NOMO-1 (cell line): Measurements from ENCODE around the gene CLEC20A.
A peak's percentile ranks its signal among the peaks of the same experiment; 100 is the strongest.
"Not testable (repeated sequence)": the region's sequence is repeated elsewhere in the genome, so short reads cannot be mapped to it uniquely, and the experiment has no call there.

Source experiments
- DNase-seq, 2 experiments: peaks; one replicate each; lab custom pipeline; 2025; ENCODE audit not compliant: unreplicated experiment in 2 of 2; lab: John Stamatoyannopoulos, UW

CLEC20A gene

GRCh38 chr1:178529364-178530036 lies 32.7 kb upstream of the CLEC20A start:
- DNase-seq: no peak

- no peak for DNase-seq
Measured at GRCh38 chr1:178528953-178529335, 32.2 kb upstream of the CLEC20A start.

- DNase-seq: no peak
Measured at GRCh38 chr1:178528228-178528952, 31.6 kb upstream of the CLEC20A start.

DNA sequence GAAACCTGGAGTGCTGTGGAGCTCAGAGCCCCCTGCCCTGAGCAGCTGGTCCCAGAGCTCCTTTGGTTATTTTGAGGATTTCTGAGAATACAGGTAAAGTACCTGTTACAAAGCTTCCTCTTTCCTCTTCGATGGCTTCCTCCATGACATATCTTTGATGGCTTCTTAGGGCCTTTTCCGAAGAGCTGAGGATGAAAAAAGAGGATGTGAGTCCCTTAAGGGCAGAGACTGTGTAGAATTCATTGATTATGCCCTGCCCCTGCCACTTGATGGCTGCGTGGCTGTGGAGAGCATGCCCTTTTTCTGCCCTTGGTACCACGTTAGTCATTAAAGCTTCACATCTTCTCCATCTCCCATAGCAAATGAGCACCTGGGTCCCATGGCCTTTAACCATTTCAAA lies 30.4 kb upstream of the CLEC20A start:
- no peak for DNase-seq

DNA sequence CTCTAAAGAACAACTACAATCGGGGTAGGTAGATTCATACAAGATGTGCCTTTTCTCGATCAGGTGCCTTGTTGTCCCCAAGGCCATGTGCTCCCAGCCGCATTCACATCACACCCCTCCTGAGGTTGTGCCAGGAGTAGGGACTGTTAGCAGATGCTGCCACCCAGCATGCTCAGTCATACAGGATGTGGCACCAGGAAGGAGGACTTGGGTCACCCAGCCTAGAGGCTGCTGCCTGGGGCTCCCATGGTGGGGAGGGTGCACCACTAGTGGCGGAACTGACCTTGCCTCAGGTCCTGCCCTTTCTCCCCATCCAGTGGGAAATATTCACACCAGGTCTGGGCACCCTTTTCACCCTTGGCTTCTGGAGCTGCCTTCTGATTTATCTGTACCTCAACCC lies 24.5 kb upstream of the CLEC20A start:
- no peak for DNase-seq

DNA sequence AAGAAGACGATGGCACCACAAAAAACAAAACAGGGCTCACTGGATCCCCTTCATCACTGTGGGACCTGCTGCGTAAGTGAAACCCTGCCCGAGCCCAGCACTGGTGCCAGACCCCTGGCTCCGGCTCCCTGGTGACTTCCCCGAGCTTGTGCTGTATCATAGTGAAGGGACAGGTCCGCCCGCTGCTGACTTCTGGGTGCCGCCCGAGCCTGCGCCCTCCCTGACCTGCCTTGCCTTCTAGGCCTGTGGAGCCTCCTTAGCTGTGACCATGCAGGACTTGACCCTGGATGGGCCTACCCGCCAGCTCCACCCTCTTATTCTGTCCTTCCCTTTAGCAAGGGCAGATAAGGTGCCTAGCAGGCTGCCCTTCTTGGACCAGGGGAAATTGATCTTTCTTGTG lies 24.0 kb upstream of the CLEC20A start:
- DNase-seq: no peak

DNA sequence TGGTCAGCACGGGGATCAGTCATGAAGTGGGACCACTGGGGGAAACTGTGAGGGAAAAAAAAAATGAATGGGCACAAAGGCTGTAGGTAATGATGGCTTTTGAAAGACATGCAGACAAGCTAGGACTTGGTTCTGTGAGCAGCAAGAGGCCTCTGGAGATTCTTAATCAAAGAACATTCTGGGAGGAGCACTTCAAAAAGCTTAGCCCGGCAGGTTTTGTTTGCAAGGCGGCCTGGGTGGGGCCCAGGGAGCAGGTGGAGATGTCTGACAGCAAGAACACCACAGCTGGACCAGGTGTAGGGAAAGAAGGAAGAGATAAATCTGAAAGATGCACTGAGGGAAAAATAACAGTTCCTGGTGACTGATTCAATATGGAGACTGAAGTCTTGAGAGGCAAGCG lies 22.1 kb upstream of the CLEC20A start:
- DNase-seq: no peak

DNA sequence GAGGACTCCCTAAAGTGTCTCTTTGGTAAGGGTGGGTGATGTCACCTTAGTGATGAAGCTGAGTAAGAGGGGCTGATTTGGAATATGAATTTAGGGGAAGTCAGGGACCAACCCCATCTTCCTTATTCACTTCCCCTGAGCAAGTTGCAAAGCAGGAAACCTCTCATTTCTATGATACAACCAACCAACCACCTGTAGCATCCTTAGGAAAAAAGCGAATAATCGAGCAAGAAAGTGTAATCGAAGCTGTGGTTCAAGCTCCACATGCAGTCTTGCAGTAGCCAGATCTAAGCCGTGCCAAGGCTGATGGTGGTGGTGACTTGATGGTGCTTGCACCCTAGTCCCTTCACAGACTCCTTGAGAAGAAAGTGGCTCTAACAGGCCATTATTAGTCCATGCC lies 19.3 kb upstream of the CLEC20A start:
- DNase-seq: no peak

DNA sequence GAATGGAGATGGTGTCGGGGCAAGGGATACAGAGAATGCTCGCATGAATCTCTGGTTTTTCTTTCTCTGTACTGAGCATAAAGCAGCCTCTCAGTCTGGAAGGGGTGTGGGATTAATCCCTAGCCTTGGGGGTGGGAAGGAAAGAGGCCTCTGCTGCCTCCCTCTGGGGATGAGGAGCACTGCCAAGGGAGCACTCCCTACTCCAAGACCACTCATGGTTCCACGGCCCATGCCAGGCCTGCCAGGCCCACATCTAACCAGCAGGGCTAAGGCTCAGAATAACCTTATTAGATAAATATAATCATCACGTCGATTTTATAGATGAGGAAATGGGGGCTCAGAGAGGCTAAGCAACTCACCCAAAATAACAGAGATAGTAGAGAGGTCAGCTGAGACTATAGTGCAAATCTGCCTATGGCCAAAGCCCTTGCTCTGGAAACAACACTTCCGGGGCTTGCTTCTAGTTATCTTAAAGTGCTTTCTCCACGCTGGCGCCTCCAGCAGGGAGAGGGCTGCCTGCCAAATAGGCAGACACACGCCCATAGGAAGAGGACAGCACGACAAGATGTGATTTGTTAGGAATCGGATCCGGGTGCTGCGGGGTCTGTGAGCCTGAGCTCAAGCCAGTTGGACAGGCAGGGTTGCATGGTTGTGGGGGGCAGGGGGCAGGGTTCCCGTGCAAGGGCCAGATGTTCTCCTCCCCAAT lies 16.7 kb upstream of the CLEC20A start:
- DNase-seq: no peak

GRCh38 chr1:178512566-178513277 lies 16.0 kb upstream of the CLEC20A start, which contains the start of gene TEX35:
TSS of gene TEX35 (plus strand) at chr1:178513109. CDS start at chr1:178513189, 80 bp downstream.
- DNase-seq: no peak

DNA sequence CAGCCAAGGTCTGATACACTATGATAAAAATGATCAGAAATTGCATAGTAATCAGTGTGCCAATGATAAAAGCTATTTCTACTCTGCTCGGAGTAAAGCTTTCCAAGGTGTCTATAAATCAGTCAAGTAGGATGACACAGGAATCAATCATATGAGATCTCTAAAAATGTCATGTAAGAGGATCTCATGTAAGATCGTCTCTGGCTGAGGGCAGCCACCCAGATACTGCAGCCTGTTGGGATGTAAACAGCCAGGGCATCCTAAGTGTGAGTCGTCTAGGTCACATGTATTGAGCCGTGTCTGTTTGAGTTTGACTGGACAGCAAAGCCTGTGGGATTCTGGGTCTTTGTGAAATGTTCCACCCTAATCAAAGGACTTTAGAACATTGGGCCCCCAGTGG lies 13.4 kb upstream of the CLEC20A start:
- DNase-seq: no peak

- DNase-seq: no peak
Measured at GRCh38 chr1:178509414-178510007, 12.7 kb upstream of the CLEC20A start.

DNA sequence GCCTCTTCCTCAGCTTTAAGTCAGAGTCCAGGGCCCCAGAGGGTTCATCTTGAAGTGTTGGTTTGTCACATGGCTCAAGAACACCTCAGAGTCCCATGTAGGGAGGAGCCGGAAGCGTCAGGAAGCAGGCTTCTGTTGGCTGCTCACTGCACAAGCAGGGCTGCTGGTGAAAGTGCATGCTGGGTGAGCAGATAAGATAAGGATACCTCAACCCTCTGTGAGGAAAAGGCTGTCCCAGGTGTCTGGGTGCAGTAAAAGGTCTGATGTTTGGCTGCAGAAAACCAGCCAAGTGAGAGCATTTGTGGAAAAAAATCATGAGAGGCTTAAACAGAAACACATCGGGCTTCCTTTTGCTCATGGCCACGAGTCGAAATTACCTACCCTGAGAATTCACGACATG lies 9.9 kb upstream of the CLEC20A start:
- DNase-seq: no peak

- DNase-seq: no peak
Measured at GRCh38 chr1:178506177-178506576, 9.4 kb upstream of the CLEC20A start.

GRCh38 chr1:178504286-178504685 lies 7.5 kb upstream of the CLEC20A start:
- no peak for DNase-seq

GRCh38 chr1:178503849-178504248 lies 7.1 kb upstream of the CLEC20A start:
- DNase-seq: no peak

- DNase-seq: not testable (repeated sequence)
Measured at GRCh38 chr1:178503316-178503715, 6.6 kb upstream of the CLEC20A start.

DNA sequence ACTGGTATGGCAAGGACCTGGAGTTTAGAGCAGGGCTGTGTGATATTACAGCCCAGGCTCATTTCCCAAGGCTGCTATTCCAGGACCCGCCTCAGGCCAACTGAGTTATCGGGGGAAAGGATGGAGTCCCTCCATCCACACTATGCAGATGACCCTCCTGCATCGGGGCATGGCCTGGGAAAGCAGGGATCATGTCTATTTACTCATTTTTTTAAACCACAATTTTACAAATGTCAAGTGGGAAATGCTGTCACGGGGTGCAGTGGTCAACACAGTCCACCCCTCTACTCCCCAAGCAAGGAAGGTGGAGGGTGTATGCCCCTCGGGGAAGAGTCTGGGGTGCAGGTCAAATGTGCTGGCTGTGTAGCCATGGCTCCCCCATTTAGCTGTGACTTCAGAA lies 6.1 kb upstream of the CLEC20A start:
- DNase-seq: no peak

DNA sequence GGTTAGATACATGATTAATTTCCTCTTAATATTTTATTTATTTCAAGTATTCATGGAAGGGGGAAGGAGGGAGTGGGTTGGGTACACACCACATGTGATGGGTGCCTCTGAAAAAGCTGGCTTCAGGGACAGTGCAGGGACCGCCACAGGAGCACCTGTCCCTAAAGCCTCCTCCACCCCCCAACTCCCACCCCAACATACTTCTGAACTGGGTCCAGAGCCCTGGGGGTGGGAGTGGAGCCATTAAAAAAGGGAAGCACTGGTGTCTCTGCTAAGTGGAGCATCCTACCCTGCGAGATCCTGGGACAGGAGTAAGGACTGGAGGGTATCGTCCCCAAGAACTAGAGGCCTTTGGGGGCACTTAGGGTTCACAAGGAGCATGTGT lies 5.6 kb upstream of the CLEC20A start:
- DNase-seq: no peak

DNA sequence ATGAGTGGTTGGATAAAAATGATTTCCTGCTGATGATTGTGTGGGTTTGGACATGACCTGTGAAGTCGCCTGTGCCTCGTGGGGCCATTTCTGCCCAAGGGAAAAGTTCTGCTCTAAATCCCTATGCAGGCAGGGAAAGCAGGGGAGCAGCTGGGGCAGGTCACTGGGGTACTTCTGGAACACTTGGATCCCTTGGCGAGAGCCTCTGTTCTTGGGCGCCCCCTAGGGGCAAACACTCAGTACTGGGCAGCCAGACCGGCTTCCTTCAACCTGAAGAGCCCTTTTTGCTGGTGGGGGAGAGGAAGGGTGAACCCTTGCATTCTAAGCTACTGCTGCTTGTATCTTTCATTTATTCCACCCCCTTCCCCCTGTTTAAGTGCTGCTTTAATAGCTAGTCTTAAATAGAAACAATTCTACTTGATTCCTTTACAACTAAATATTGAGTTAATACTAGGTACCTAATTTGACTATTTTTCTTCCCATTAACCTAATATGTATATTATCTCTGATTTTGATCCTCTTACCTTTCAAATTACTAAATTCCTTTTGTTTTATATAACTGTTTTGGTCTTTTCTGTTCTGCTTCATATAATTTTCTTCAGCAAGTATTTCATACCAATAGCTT lies 5.1 kb upstream of the CLEC20A start:
- peak; percentile 49 to 59 for DNase-seq
